Measurements from ENCODE around the gene RASSF7.

GRCh38 chr11:577611-577894 is 16.8 kb downstream of the RASSF7 start:
- TF ChIP-seq CTCF (IDR thresholded peaks at IDR 0.05; ENCODE audit: poor library complexity, severe bottlenecking) = no peak
- no peak for TF ChIP-seq EZH2 (IDR thresholded peaks at IDR 0.05; ENCODE audit: borderline replicate concordance, insufficient read depth, low read length, poor library complexity, severe bottlenecking)
- no peak for TF ChIP-seq TAF1 (IDR thresholded peaks at IDR 0.05; ENCODE audit: low read depth)
- no peak for TF ChIP-seq EP300 (conservative IDR thresholded peaks at IDR 0.05; ENCODE audit: poor library complexity, severe bottlenecking)
